PC-9 (cell line): ENCODE measurements around the gene RCBTB1. TPM values are rescaled to one million over a fixed set of nuclear protein-coding genes. Genes with fewer than 3 reads are reported as not detected.

ENCODE experiments used
- BruUV-seq: library from RNA; stranded (reverse); fragments of 400-500 nt; replicated peaks from 2 replicates; lab custom pipeline; 2021; lab: Mats Ljungman, UMichigan
- CTCF ChIA-PET: fragments of 300-600 bp; sonication (Branson Sonifier 250); formaldehyde crosslinking; loops from one replicate; lab custom pipeline; 2022; ENCODE audit warnings: antibody characterized with exemption; lab: Charles Lee
- POLR2A ChIA-PET: fragments of 300-600 bp; sonication (Branson Sonifier 250); formaldehyde crosslinking; loops from one replicate; lab custom pipeline; 2022; ENCODE audit warnings: antibody characterized with exemption; ENCODE audit not compliant: unreplicated experiment; lab: Charles Lee
- DNase-seq, 2 experiments: peaks; one replicate each; pipeline versions ENCODE4 v3.0.0 to v3.0.0-alpha.2; 2015 to 2022; ENCODE audit warnings: mixed read lengths in 1 of 2
- H2AFZ ChIP-seq: fragments of 200-600 bp; sonication (generic); 2 replicates; pipeline ENCODE4 v1.8.1; 2017; ENCODE audit warnings: antibody characterized with exemption
- H3F3A ChIP-seq: fragments of 200-600 bp; sonication (generic); 2 replicates; pipeline ENCODE4 v1.8.1; 2017; ENCODE audit warnings: antibody characterized with exemption, mild to moderate bottlenecking, low read depth; ENCODE audit not compliant: insufficient read depth
- H3K27ac ChIP-seq: fragments of 200-600 bp; sonication (generic); 2 replicates; pipeline ENCODE4 v1.6.1; 2016; ENCODE audit warnings: mixed run types
- H3K27me3 ChIP-seq: fragments of 200-600 bp; sonication (generic); 2 replicates; pipeline ENCODE4 v1.6.1; 2016; ENCODE audit warnings: low read depth, mixed run types; ENCODE audit not compliant: insufficient read depth
- H3K36me3 ChIP-seq: fragments of 200-600 bp; sonication (generic); 2 replicates; pipeline ENCODE4 v1.6.1; 2016; ENCODE audit warnings: low read depth, mixed run types
- H3K4me1 ChIP-seq: fragments of 200-600 bp; sonication (generic); replicated peaks from 2 replicates; pipeline ENCODE4 v1.6.1; 2016; ENCODE audit warnings: mixed run types; ENCODE audit not compliant: insufficient read depth
- H3K4me2 ChIP-seq: fragments of 200-600 bp; sonication (generic); 2 replicates; pipeline ENCODE4 v1.6.1; 2017; ENCODE audit warnings: mixed run types
- H3K4me3 ChIP-seq: fragments of 200-600 bp; sonication (generic); 2 replicates; pipeline ENCODE4 v1.6.1; 2016; ENCODE audit warnings: mixed run types
- H3K79me2 ChIP-seq: fragments of 200-600 bp; sonication (generic); 2 replicates; pipeline ENCODE4 v1.6.1; 2017; ENCODE audit warnings: low read depth, mixed run types
- H3K9me2 ChIP-seq: fragments of 200-600 bp; sonication (generic); 2 replicates; pipeline ENCODE4 v1.8.1; 2017; ENCODE audit warnings: mild to moderate bottlenecking; ENCODE audit not compliant: insufficient read depth
- H3K9me3 ChIP-seq: fragments of 200-600 bp; sonication (generic); 2 replicates; pipeline ENCODE4 v1.8.1; 2016; ENCODE audit warnings: low read depth; ENCODE audit not compliant: insufficient read depth
- H4K20me1 ChIP-seq: fragments of 200-600 bp; sonication (generic); 2 replicates; pipeline ENCODE4 v1.8.1; 2017; ENCODE audit not compliant: insufficient read depth
- EZH2 ChIP-seq: fragments of 200-600 bp; sonication (generic); IDR thresholded peaks from 2 replicates; pipeline ENCODE4 v1.8.0; 2017; ENCODE audit warnings: antibody characterized with exemption, low read depth
- intact Hi-C: fragments of 100-400 bp; cut with micrococcal nuclease; formaldehyde crosslinking; loops from one replicate; pipeline ENCODE4 v1.10.0; 2022; ENCODE audit not compliant: unreplicated experiment
- total RNA-seq: library from RNA; stranded (reverse); gene quantifications from 2 replicates; pipeline ENCODE4 v1.2.3, GENCODE V29; 2021
- TF ChIP-seq, protein P1 (sequence below): fragments of 200-600 bp; sonication (generic); conservative IDR thresholded peaks from 2 replicates; pipeline ENCODE4 v1.6.1; 2017; ENCODE audit warnings: mixed run types, antibody characterized with exemption, mild to moderate bottlenecking, moderate library complexity

Gene RCBTB1
- total RNA-seq, 1 experiment from 2014 or later: 16.1 TPM

DNA sequence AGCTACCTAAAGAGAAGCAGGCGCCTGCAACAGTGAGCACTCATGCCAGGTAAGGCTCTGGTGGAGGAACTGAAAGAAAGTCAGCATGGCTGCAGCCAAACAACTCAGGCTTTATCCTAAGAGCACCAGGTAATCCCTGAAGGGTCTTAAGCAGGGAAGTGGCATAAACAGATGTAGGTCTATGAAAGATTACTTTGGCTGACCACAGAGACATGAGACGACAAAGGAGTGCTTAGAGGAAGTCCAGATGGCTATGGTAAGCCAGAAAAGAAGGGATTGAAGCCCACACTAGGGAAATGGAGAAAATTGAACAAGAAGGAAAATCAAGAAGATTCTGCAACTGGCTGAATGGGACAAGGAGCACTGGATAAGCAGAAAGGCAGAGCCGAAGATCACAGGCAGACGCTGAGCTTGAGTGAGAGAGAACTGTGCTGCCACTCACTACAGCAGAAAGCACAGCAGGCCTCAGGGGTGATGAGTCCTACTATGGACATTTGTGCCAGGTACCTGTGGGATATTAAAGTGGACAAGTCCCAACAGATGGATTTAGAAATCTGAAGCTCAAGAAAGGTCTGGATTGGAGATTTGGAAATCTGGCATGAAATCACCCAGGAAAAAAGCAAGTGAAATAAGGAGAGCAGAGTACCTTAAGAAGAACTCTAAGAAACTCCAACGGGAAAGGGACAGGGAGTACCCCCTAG lies 4.2 kb downstream of the RCBTB1 start:
- Histone ChIP-seq H3K27me3 (no peaks in the 10 kb centered on the region), H3K4me1 (peaks cover 10% of the 10 kb centered on the region), H3F3A (peaks cover 7% of the 10 kb centered on the region; the same call in 1 of the 2 replicates), H3K9me2 (no peaks in the 10 kb centered on the region), H3K27ac (no peak overlapping the region), H3K4me3 (no peak overlapping the region), H4K20me1 (no peaks in the 10 kb centered on the region), H3K79me2 (0 out of 2 replicates have a peak, but pooled peaks cover 3% of the 10 kb centered on the region), H3K9me3 (no peaks in the 10 kb centered on the region), H3K4me2 (no peak overlapping the region), H2AFZ (no peak overlapping the region), H3K36me3 (no peaks in the 10 kb centered on the region)
- ChIA-PET POLR2A (no interaction called here), CTCF (no interaction called here)
- DNase-seq: no peak
- no peak for TF ChIP-seq EZH2
- TF ChIP-seq, protein P1, sequence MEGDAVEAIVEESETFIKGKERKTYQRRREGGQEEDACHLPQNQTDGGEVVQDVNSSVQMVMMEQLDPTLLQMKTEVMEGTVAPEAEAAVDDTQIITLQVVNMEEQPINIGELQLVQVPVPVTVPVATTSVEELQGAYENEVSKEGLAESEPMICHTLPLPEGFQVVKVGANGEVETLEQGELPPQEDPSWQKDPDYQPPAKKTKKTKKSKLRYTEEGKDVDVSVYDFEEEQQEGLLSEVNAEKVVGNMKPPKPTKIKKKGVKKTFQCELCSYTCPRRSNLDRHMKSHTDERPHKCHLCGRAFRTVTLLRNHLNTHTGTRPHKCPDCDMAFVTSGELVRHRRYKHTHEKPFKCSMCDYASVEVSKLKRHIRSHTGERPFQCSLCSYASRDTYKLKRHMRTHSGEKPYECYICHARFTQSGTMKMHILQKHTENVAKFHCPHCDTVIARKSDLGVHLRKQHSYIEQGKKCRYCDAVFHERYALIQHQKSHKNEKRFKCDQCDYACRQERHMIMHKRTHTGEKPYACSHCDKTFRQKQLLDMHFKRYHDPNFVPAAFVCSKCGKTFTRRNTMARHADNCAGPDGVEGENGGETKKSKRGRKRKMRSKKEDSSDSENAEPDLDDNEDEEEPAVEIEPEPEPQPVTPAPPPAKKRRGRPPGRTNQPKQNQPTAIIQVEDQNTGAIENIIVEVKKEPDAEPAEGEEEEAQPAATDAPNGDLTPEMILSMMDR: no peak
- no TSS peak for BruUV-seq
- intact Hi-C loops: no loop called here

DNA sequence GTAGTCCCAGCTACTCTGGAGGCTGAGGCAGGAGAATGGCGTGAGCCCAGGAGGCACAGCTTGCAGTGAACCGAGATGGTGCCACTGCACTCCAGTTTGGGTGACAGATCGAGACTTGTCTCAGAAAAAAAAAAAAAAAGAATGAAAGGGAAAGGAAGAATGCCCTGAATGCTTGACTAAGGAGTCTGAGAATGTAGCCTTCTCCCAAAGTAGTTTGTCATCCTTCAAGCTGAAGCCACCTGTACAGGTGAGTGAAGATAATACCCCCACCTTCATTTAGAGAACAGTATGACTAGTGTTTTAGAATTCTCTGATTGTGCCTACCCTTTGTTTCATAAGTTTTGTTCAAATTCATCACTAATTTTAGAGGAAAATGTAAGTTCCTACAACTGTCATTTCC lies 5.9 kb downstream of the RCBTB1 start:
- POLR2A ChIA-PET: no interaction called here
- no peaks in the 10 kb centered on the region for H3K27me3 ChIP-seq
- CTCF ChIA-PET: no interaction called here
- no peak overlapping the region for H3K27ac ChIP-seq
- H3K79me2 ChIP-seq: 0 out of 2 replicates have a peak, but pooled peaks cover 3% of the 10 kb centered on the region
- no peak for DNase-seq
- no peak overlapping the region for H3K4me2 ChIP-seq
- peaks cover 6% of the 10 kb centered on the region; the same call in 1 of the 2 replicates for H3K4me1 ChIP-seq
- no peak overlapping the region for H3K4me3 ChIP-seq
- no peaks in the 10 kb centered on the region for H3F3A ChIP-seq
- no peaks in the 10 kb centered on the region for H4K20me1 ChIP-seq
- intact Hi-C loops: no loop called here
- H3K9me2 ChIP-seq: no peaks in the 10 kb centered on the region
- no peak overlapping the region for H2AFZ ChIP-seq
- BruUV-seq: no TSS peak
- no peaks in the 10 kb centered on the region for H3K9me3 ChIP-seq
- H3K36me3 ChIP-seq: no peaks in the 10 kb centered on the region
- TF ChIP-seq, protein P1: no peak
- no peak for TF ChIP-seq EZH2

DNA sequence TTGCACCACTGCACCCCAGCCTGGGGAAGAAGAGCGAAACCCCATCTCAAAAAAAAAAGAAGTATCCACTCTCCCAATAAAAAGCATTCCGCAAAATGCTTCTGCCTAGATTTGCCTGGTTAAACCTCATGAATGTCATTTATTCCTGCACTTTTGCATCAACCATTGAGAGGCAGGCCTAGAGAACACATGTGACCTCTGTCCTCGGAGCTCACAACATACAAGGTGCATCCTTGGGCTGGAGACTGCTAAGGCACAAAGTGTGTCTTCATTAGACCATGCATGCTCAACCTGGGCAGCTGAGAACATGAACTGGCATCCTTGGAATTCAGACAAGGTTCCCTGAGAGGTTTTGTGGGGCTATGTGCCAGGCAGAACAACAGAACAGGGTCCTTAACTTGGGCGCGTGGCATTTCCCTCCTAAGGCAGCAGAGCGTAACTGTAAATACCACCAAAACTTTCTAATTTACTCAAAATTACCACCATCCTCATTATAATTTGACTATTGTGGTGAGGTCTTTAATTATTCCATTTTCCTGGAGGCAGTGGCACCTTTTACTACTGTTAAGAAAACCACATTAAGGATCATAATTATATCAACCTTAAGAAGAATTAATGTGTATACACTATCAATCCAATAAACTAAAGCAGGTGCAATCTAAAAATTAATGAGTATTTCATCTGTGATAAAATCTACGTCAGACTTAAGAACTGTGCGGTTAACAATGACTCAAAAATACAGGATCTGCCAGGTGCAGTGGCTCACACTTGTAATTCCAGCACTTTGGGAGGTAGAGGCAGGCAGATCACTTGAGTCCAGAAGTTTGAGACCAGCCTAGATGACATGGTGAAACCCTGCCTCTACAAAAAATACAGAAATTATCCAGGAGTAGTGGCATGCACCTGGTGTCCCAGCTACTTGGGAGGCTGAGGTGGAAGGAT lies 13.8 kb downstream of the RCBTB1 start:
- no peak for DNase-seq
- no peaks in the 10 kb centered on the region for H3K79me2 ChIP-seq
- no peak overlapping the region for H3K27ac ChIP-seq
- no peak overlapping the region for H3K4me3 ChIP-seq
- no peaks in the 10 kb centered on the region for H3K9me2 ChIP-seq
- no peaks in the 10 kb centered on the region for H3K27me3 ChIP-seq
- H3K4me1 ChIP-seq: peaks cover 29% of the 10 kb centered on the region
- H3K9me3 ChIP-seq: no peaks in the 10 kb centered on the region
- H3K36me3 ChIP-seq: no peaks in the 10 kb centered on the region
- peaks cover 14% of the 10 kb centered on the region for H3F3A ChIP-seq
- H3K4me2 ChIP-seq: no peak overlapping the region
- POLR2A ChIA-PET: no interaction called here
- no peak overlapping the region for H2AFZ ChIP-seq
- TF ChIP-seq EZH2: no peak
- TF ChIP-seq, protein P1: no peak
- no peaks in the 10 kb centered on the region for H4K20me1 ChIP-seq
- intact Hi-C loops: loop anchor here (2.0 kb wide), 1 partner anchor 13 kb away; the partner anchor contains the start of gene RCBTB1
- CTCF ChIA-PET: no interaction called here
- BruUV-seq: no TSS peak
